Measurements from ENCODE around the gene RNF38.

- TF ChIP-seq POLR2A (IDR thresholded peaks at IDR 0.05; ENCODE audit: low read depth, low read length), result no peak
- TF ChIP-seq POLR2AphosphoS5 (IDR thresholded peaks at IDR 0.05; ENCODE audit: low read depth, low read length), result no peak
- TF ChIP-seq TAF1 (IDR thresholded peaks at IDR 0.05; ENCODE audit: borderline replicate concordance, low read depth, low read length), result no peak
Measured at GRCh38 chr9:36292641-36293040, 107.4 kb downstream of the RNF38 start.

All from GM12892 (cell line).